ENCODE results near the gene PDE3A. TPM values are rescaled to one million over a fixed set of nuclear protein-coding genes. Genes with fewer than 3 reads are reported as not detected.

The PDE3A gene
- total and polyA plus RNA-seq, 4 experiments from 2014 or later, result not detected

DNA sequence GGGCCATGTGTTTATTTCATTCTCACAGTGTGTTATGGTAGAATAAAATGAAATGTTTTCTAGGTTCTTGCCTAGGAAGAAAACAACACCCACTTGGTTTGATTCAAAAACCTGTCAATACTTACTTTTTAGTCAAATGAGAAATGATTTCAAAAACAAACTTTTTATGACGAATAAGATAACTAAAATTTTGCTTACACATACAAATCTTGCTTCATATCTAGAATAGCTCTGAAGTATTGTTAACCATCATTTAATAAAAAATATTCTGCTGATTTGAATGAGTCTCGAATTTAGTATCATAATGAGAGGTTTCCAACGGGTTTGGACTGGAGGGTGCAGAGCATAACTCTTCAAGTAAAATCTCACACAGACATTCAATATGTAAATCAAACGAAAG, 350.0 kb downstream of the PDE3A start:
- no peak overlapping the region for H3K27ac Mint-ChIP-seq
- ChIA-PET POLR2A (ENCODE audit: partially characterized antibody) (no interaction called here), CTCF (ENCODE audit: partially characterized antibody) (no interaction called here)
- Histone ChIP-seq H3K36me3 (ENCODE audit: insufficient read depth, low read length) (no peaks in the 10 kb centered on the region), H3K27ac (ENCODE audit: low read depth, low read length) (no peak overlapping the region), H3K9me3 (ENCODE audit: control insufficient read depth in 1 of 2, low read length in 2 of 2) (no peaks in the 10 kb centered on the region), H3K4me3 (ENCODE audit: low read length in 2 of 2) (no peak overlapping the region), H3K4me1 (ENCODE audit: insufficient read depth, low read length) (no peaks in the 10 kb centered on the region), H3K27me3 (ENCODE audit: insufficient read depth, low read length) (no peaks in the 10 kb centered on the region)
- intact Hi-C loops (cut with micrococcal nuclease), result no loop called here
- no peaks in the 10 kb centered on the region for H3K4me1 Mint-ChIP-seq
- no peak overlapping the region for H3K4me3 Mint-ChIP-seq
- H3K27me3 Mint-ChIP-seq, result no peaks in the 10 kb centered on the region
- no peak for DNase-seq
- H3K36me3 Mint-ChIP-seq, result no peaks in the 10 kb centered on the region
- peaks cover 0 to 3% (median 0%) of the 10 kb centered on the region in 8 donors for H3K9me3 Mint-ChIP-seq

DNA sequence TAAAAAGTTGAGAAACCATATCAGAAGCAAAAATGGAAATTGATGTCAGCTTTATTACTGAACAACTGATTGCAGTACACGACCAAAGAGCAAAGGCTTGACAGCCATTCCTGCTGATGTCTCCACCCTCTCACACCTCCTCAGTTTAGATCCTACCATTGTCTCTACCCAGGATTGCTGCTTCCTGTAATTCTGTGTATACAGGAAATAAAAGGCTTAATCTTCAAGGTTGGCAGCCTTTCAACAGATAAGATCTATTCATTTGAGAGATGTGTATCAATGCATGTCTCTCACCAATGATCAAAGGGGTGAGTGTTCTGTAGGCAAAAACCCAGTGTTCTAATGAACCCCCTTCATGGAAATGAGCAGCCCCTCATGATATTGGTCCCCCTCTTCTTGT, 353.8 kb downstream of the PDE3A start:
- no peaks in the 10 kb centered on the region for H3K36me3 Mint-ChIP-seq
- no peaks in the 10 kb centered on the region for H3K36me3 ChIP-seq (ENCODE audit: insufficient read depth, low read length)
- CTCF ChIA-PET (ENCODE audit: partially characterized antibody), result no interaction called here
- no peaks in the 10 kb centered on the region for H3K9me3 ChIP-seq (ENCODE audit: control insufficient read depth in 1 of 2, low read length in 2 of 2)
- H3K4me3 Mint-ChIP-seq, result no peak overlapping the region
- H3K4me3 ChIP-seq (ENCODE audit: low read length in 2 of 2), result no peak overlapping the region
- DNase-seq, result no peak
- POLR2A ChIA-PET (ENCODE audit: partially characterized antibody), result no interaction called here
- no peak overlapping the region for H3K27ac Mint-ChIP-seq
- intact Hi-C loops (cut with micrococcal nuclease), result no loop called here
- no peaks in the 10 kb centered on the region for H3K4me1 ChIP-seq (ENCODE audit: insufficient read depth, low read length)
- no peaks in the 10 kb centered on the region for H3K4me1 Mint-ChIP-seq
- no peaks in the 10 kb centered on the region for H3K27me3 ChIP-seq (ENCODE audit: insufficient read depth, low read length)
- no peak overlapping the region for H3K27ac ChIP-seq (ENCODE audit: low read depth, low read length)
- no peaks in the 10 kb centered on the region for H3K27me3 Mint-ChIP-seq
- peaks cover 0 to 3% (median 0%) of the 10 kb centered on the region in 8 donors for H3K9me3 Mint-ChIP-seq

DNA sequence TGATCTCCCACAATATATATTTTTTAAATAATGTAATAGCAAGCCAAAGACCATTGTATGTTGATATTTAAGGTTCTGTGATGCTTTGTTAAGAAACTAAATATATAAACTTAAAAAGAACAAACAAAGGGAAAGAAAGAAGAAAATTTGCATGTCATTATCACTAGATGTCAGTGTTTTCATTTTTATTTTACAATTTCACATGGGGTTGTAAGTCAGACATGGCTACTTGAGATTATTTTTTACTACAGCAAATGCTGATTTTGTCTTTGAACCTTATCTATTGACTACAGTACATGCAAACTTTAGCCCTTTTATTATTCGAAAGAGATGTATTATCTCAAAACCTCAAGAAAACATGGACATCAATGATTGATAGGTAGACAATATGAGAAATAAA, 362.9 kb downstream of the PDE3A start:
- Mint-ChIP-seq H3K4me1 (no peaks in the 10 kb centered on the region), H3K9me3 (peaks cover 0 to 4% (median 0%) of the 10 kb centered on the region in 8 donors), H3K36me3 (no peaks in the 10 kb centered on the region), H3K4me3 (no peak overlapping the region), H3K27me3 (no peaks in the 10 kb centered on the region), H3K27ac (no peak overlapping the region)
- DNase-seq, result no peak
- CTCF ChIA-PET (ENCODE audit: partially characterized antibody), result no interaction called here
- POLR2A ChIA-PET (ENCODE audit: partially characterized antibody), result no interaction called here
- no peaks in the 10 kb centered on the region for H3K4me1 ChIP-seq (ENCODE audit: insufficient read depth, low read length)
- no peak overlapping the region for H3K4me3 ChIP-seq (ENCODE audit: low read length in 2 of 2)
- H3K27ac ChIP-seq (ENCODE audit: low read depth, low read length), result no peak overlapping the region
- H3K36me3 ChIP-seq (ENCODE audit: insufficient read depth, low read length), result no peaks in the 10 kb centered on the region
- intact Hi-C loops (cut with micrococcal nuclease), result no loop called here
- H3K27me3 ChIP-seq (ENCODE audit: insufficient read depth, low read length), result no peaks in the 10 kb centered on the region
- no peaks in the 10 kb centered on the region for H3K9me3 ChIP-seq (ENCODE audit: control insufficient read depth in 1 of 2, low read length in 2 of 2)
